HepG2 (cell line): ENCODE results near the gene PLPPR2. TPM values are rescaled to one million over a fixed set of nuclear protein-coding genes. Genes with fewer than 3 reads are reported as not detected.
A peak's percentile ranks its signal among the peaks of the same experiment; 100 is the strongest.

ENCODE experiments used
- ATAC-seq: fragments of 200-7000 bp; cut with Tn5 transposase; 3 replicates; pipeline ENCODE4 v1.9.1; 2020; ENCODE audit warnings: mild to moderate bottlenecking, moderate library complexity
- BruUV-seq: library from RNA; stranded (reverse); fragments of 400-500 nt; replicated peaks from 2 replicates; lab custom pipeline; 2021; lab: Mats Ljungman, UMichigan
- CTCF ChIA-PET: fragments of 300-600 bp; formaldehyde crosslinking; extraction: SDS; loops from one replicate; lab custom pipeline; 2021; ENCODE audit warnings: low total read pairs, inconsistent platforms, low intra/inter-chr PET ratio; lab: Yijun Ruan, JAX
- POLR2A ChIA-PET: fragments of 350-600 bp; sonication (Branson Sonifier 250); formaldehyde crosslinking; loops from one replicate; lab custom pipeline; 2020; ENCODE audit warnings: antibody characterized with exemption, inconsistent platforms; lab: Yijun Ruan, JAX
- DNase-seq: peaks from one replicate; pipeline ENCODE4 v3.0.0-alpha.2; 2015; ENCODE audit warnings: low spot score
- FAIRE-seq: peaks from 3 replicates; lab custom pipeline; 2011; peaks lifted over from hg19 to GRCh38; lab: Jason Lieb, UNC
- H2AFZ ChIP-seq: one replicate; pipeline ENCODE4 v1.6.1; 2011; ENCODE audit warnings: low read length, inconsistent platforms
- H3K27ac ChIP-seq: fragments of 300-600 bp; 3 replicates; pipeline ENCODE4 v1.8.0; 2011; ENCODE audit warnings: mixed run types, mild to moderate bottlenecking, mixed read lengths, low read length, inconsistent platforms; ENCODE audit not compliant: insufficient read depth; ENCODE audit errors: extremely low read length
- H3K27me3 ChIP-seq, 2 experiments: fragments of 200-600 bp in 1 of 2; 2 replicates in 1 of 2; 3 replicates in 1 of 2; pipeline versions ENCODE4 v1.6.0 to v1.8.0; 2011; ENCODE audit warnings: low read length in 2 of 2, mild to moderate bottlenecking in 2 of 2, moderate library complexity in 2 of 2, inconsistent platforms in 1 of 2; ENCODE audit not compliant: insufficient read depth in 2 of 2, control insufficient read depth in 1 of 2
- H3K36me3 ChIP-seq, 2 experiments: fragments of 200-600 bp in 1 of 2; replicated peaks in 1 of 2; 2 replicates in 1 of 2; 3 replicates in 1 of 2; pipeline versions ENCODE4 v1.5.1 to v1.8.0; 2011; ENCODE audit warnings: low read length in 2 of 2, inconsistent platforms in 1 of 2; ENCODE audit not compliant: insufficient read depth in 2 of 2, control insufficient read depth in 1 of 2
- H3K4me1 ChIP-seq: 2 replicates; pipeline ENCODE4 v1.5.1; 2012; ENCODE audit warnings: low read length, inconsistent platforms; ENCODE audit not compliant: insufficient read depth
- H3K4me2 ChIP-seq: 2 replicates; pipeline ENCODE4 v1.6.0; 2011; ENCODE audit warnings: low read depth, low read length, inconsistent platforms
- H3K4me3 ChIP-seq, 3 experiments: fragments of 200-600 bp in 1 of 3; sonication (generic), shearing (Covaris generic) in 1 of 3; replicated peaks in 1 of 3; 2 replicates each; pipeline ENCODE4 v1.5.1; 2011 to 2016; ENCODE audit warnings: low read length in 3 of 3, inconsistent platforms in 2 of 3, low read depth in 2 of 3, mild to moderate bottlenecking in 2 of 3, control low read depth in 1 of 3, mixed read lengths in 1 of 3; ENCODE audit not compliant: insufficient read depth in 1 of 3
- H3K79me2 ChIP-seq: one replicate; pipeline ENCODE4 v1.6.1; 2011; ENCODE audit warnings: low read length, inconsistent platforms; ENCODE audit not compliant: insufficient read depth
- H3K9ac ChIP-seq: 2 replicates; pipeline ENCODE4 v1.6.0; 2011; ENCODE audit warnings: mild to moderate bottlenecking, low read depth, low read length, inconsistent platforms; ENCODE audit not compliant: insufficient read depth
- H3K9me3 ChIP-seq: 2 replicates; pipeline ENCODE4 v1.5.1; 2012; ENCODE audit warnings: mild to moderate bottlenecking, low read length
- H4K20me1 ChIP-seq: 2 replicates; pipeline ENCODE4 v1.6.0; 2011; ENCODE audit warnings: inconsistent platforms, mild to moderate bottlenecking, low read length, moderate library complexity; ENCODE audit not compliant: insufficient read depth
- ADNP ChIP-seq: sonication (generic); formaldehyde crosslinking; IDR thresholded peaks from 2 replicates; pipeline ENCODE4 v1.4.0; 2020; ENCODE audit warnings: missing genetic modification reagents
- ATF7 ChIP-seq, 2 experiments: fragments of 450-650 bp in 1 of 2; sonication (generic) in 1 of 2; formaldehyde crosslinking in 1 of 2; IDR thresholded peaks; 2 replicates each; pipeline versions ENCODE4 v1.4.0 to v1.6.1; 2016 to 2020; ENCODE audit warnings: antibody characterized with exemption in 1 of 2, mild to moderate bottlenecking in 1 of 2, missing genetic modification reagents in 1 of 2
- CHD4 ChIP-seq: fragments of 200-600 bp; sonication (generic); IDR thresholded peaks from 2 replicates; pipeline ENCODE4 v1.7.0; 2017; ENCODE audit warnings: mild to moderate bottlenecking, low read length, borderline replicate concordance
- ERF ChIP-seq: IDR thresholded peaks from 2 replicates; pipeline ENCODE4 v1.6.1; 2018; ENCODE audit warnings: missing biosample characterization, missing genetic modification reagents
- GABPB1 ChIP-seq: IDR thresholded peaks from 2 replicates; pipeline ENCODE4 v1.6.1; 2016; ENCODE audit warnings: mild to moderate bottlenecking, missing genetic modification reagents, moderate library complexity, missing compliant biosample characterization
- KDM1A ChIP-seq: IDR thresholded peaks from 2 replicates; pipeline ENCODE4 v1.6.1; 2016; ENCODE audit warnings: missing compliant biosample characterization
- KDM5A ChIP-seq: fragments of 200-600 bp; sonication (generic); IDR thresholded peaks from 2 replicates; pipeline ENCODE4 v1.7.0; 2018; ENCODE audit warnings: antibody characterized with exemption, mild to moderate bottlenecking, low read length, borderline replicate concordance
- MTERF4 ChIP-seq: sonication (generic); formaldehyde crosslinking; IDR thresholded peaks from 2 replicates; pipeline ENCODE4 v1.8.0; 2023; ENCODE audit warnings: mild to moderate bottlenecking, missing genetic modification reagents
- NR2F6 ChIP-seq, 2 experiments: IDR thresholded peaks; 2 replicates each; pipeline ENCODE4 v1.6.1; 2016; ENCODE audit warnings: antibody characterized with exemption in 1 of 2, mild to moderate bottlenecking in 1 of 2
- RARG ChIP-seq: sonication (generic); formaldehyde crosslinking; IDR thresholded peaks from 2 replicates; pipeline ENCODE4 v1.4.0; 2020; ENCODE audit warnings: low read depth, mild to moderate bottlenecking, missing genetic modification reagents
- RCOR2 ChIP-seq: IDR thresholded peaks from 2 replicates; pipeline ENCODE4 v1.6.1; 2016; ENCODE audit warnings: missing biosample characterization, missing genetic modification reagents
- ZBTB34 ChIP-seq: sonication (generic); formaldehyde crosslinking; IDR thresholded peaks from 2 replicates; pipeline ENCODE4 v1.8.0; 2022; ENCODE audit warnings: mild to moderate bottlenecking, missing genetic modification reagents
- ZMAT3 ChIP-seq: sonication (generic); formaldehyde crosslinking; conservative IDR thresholded peaks from 2 replicates; pipeline ENCODE4 v1.7.0; 2021; ENCODE audit warnings: missing genetic modification reagents
- ZMYM3 ChIP-seq: sonication (generic); formaldehyde crosslinking; IDR thresholded peaks from 2 replicates; pipeline ENCODE4 v1.5.1; 2020; ENCODE audit warnings: mild to moderate bottlenecking, missing genetic modification reagents
- ZNF205 ChIP-seq: IDR thresholded peaks from 2 replicates; pipeline ENCODE4 v1.6.1; 2018; ENCODE audit warnings: missing biosample characterization, missing genetic modification reagents
- ZNF230 ChIP-seq: sonication (generic); formaldehyde crosslinking; IDR thresholded peaks from 2 replicates; pipeline ENCODE4 v1.4.0; 2020; ENCODE audit warnings: mild to moderate bottlenecking, missing genetic modification reagents
- ZNF292 ChIP-seq: sonication (generic); formaldehyde crosslinking; IDR thresholded peaks from 2 replicates; pipeline ENCODE4 v1.8.1; 2022; ENCODE audit warnings: mild to moderate bottlenecking, low read depth, missing genetic modification reagents, borderline replicate concordance
- ZNF343 ChIP-seq: sonication (generic); formaldehyde crosslinking; IDR thresholded peaks from 2 replicates; pipeline ENCODE4 v1.4.0; 2020; ENCODE audit warnings: mild to moderate bottlenecking, missing genetic modification reagents
- ZNF629 ChIP-seq: sonication (generic); formaldehyde crosslinking; conservative IDR thresholded peaks from 2 replicates; pipeline ENCODE4 v1.5.0; 2020; ENCODE audit warnings: missing genetic modification reagents
- WGBS: methylation state at CpG from one replicate; pipeline ENCODE4 v1.1.6; 2017; ENCODE audit warnings: low lambda C conversion rate; 5-methylcytosine and 5-hydroxymethylcytosine counted together
- in situ Hi-C: cut with HindIII; loops from 2 replicates; pipeline ENCODE4 v1.10.0; 2017; ENCODE audit warnings: low pct_unique_long_range_greater_than_20kb; ENCODE audit not compliant: extremely low pct_ligation_motif_present
- intact Hi-C: fragments of 100-400 bp; cut with micrococcal nuclease; formaldehyde crosslinking; loops from one replicate; pipeline ENCODE4 v1.10.0; 2022; ENCODE audit not compliant: unreplicated experiment
- polyA plus RNA-seq, 8 experiments: library from polyadenylated mRNA; depleted of rRNA in 3 of 8; stranded (reverse) in 7 of 8; unstranded in 1 of 8; fragments of >200 nt; fragmentation: Illumina TruSeq in 4 of 8; extraction: Trizol in 4 of 8; gene quantifications; 2 replicates each; pipeline versions ENCODE4 v1.2.1 to v1.2.3, GENCODE V29; 2011 to 2016; ENCODE audit warnings: low read depth in 4 of 8, missing spikeins in 1 of 8, mixed read lengths in 1 of 8; ENCODE audit not compliant: insufficient read depth in 1 of 8
- total RNA-seq, 5 experiments: library from RNA; depleted of rRNA; stranded (reverse); fragments of >200 nt; fragmentation: Illumina TruSeq; extraction: Trizol; gene quantifications; 2 replicates each; pipeline ENCODE4 v1.2.3, GENCODE V29; 2016; ENCODE audit warnings: low read depth in 1 of 5

Gene PLPPR2
- total and polyA plus RNA-seq, 2 of the 13 experiments (the other 11 are each of a cell fraction or from before 2014, with no cell fraction given): 1.5 to 2.1 TPM

- no peak for ATAC-seq
- peaks cover 35% of the 10 kb centered on the region for H3K4me1 ChIP-seq
- ChIA-PET CTCF (no interaction called here), POLR2A (interaction anchor here (0.7 to 3.3 kb wide), 29 partner anchors 10 to 231 kb away, joined by 3 to 68 read pairs (median 6); partner anchors contain the start of genes CCDC159, ECSIT, ELOF1 and EPOR)
- 62% methylated on average over 11 of the region's 11 CpGs for WGBS
- H3K9ac ChIP-seq: peak overlapping the region; percentile 86
- intact Hi-C loops (loop anchor here (1.0 kb wide), 1 partner anchor 30 kb away; no protein-coding TSS in a partner anchor), in situ Hi-C loops (no loop called here)
- H3K4me3 ChIP-seq: peak overlapping the region; percentile 69 to 80 (median 75)
- H3K27me3 ChIP-seq: no peaks in the 10 kb centered on the region; a peak in 1 of 5 replicates
- H4K20me1 ChIP-seq: no peaks in the 10 kb centered on the region
- H3K4me2 ChIP-seq: peak overlapping the region; percentile 92
- peaks cover 12% of the 10 kb centered on the region for H3K79me2 ChIP-seq
- no peaks in the 10 kb centered on the region for H3K9me3 ChIP-seq
- H3K27ac ChIP-seq: peak overlapping the region; percentile 95
- DNase-seq: no peak
- no peak for FAIRE-seq
- BruUV-seq: no TSS peak
- H3K36me3 ChIP-seq: peaks cover 1 to 13% of the 10 kb centered on the region in 2 experiments; a peak in 2 of 5 replicates
- H2AFZ ChIP-seq: no peak overlapping the region
- 0 out of 2 replicates have a peak, but pooled peaks have one; percentile 23 for TF ChIP-seq RARG (CRISPR knock-in tag)
- TF ChIP-seq KDM5A: 0 out of 2 replicates have a peak, but pooled peaks have one; percentile 44
- TF ChIP-seq RCOR2 (CRISPR knock-in tag): peak; percentile 77
- TF ChIP-seq KDM1A: peak; percentile 97
- 0 out of 2 replicates have a peak, but pooled peaks have one; percentile 3 for TF ChIP-seq ZNF205 (CRISPR knock-in tag)
- TF ChIP-seq ADNP (CRISPR knock-in tag): peak; percentile 63; the same call in 1 of the 2 replicates
- TF ChIP-seq NR2F6 (IDR thresholded peaks at IDR 0.05): no peak
- TF ChIP-seq NR2F6 (CRISPR knock-in tag; IDR thresholded peaks at IDR 0.05): 0 out of 2 replicates have a peak, but pooled peaks have one; percentile 1
- no peak for TF ChIP-seq ZMAT3 (CRISPR knock-in tag)
- no peak for TF ChIP-seq ERF (CRISPR knock-in tag)
- 0 out of 2 replicates have a peak, but pooled peaks have one; percentile 18 for TF ChIP-seq ATF7 (IDR thresholded peaks at IDR 0.05)
- no peak for TF ChIP-seq ATF7 (CRISPR knock-in tag; IDR thresholded peaks at IDR 0.05)
- TF ChIP-seq ZNF629 (CRISPR knock-in tag): peak; percentile 99
- TF ChIP-seq ZNF230 (CRISPR knock-in tag): 0 out of 2 replicates have a peak, but pooled peaks have one; percentile 18
- TF ChIP-seq ZMYM3 (CRISPR knock-in tag): peak; percentile 98
- 0 out of 2 replicates have a peak, but pooled peaks have one; percentile 28 for TF ChIP-seq ZBTB34
- TF ChIP-seq GABPB1 (CRISPR knock-in tag): no peak
- no peak for TF ChIP-seq ZNF343 (CRISPR knock-in tag)
- no peak for TF ChIP-seq ZNF292 (CRISPR knock-in tag)
- TF ChIP-seq MTERF4 (CRISPR knock-in tag): 0 out of 2 replicates have a peak, but pooled peaks have one; percentile 7
- peak; percentile 99 for TF ChIP-seq CHD4
Measured at GRCh38 chr19:11373885-11374432, 18.7 kb downstream of the PLPPR2 start.
